ENCODE data around the gene BICC1. TPM values are rescaled to one million over a fixed set of nuclear protein-coding genes. Genes with fewer than 3 reads are reported as not detected.

Gene BICC1
- total and polyA plus RNA-seq, 2 donors (not counting 1 experiment from before 2014, with no cell fraction given), result 22.6 to 64.7 TPM

GRCh38 chr10:58627392-58627791 lies 114.7 kb downstream of the BICC1 start:
- H3K36me3 ChIP-seq (ENCODE audit: control insufficient read depth, insufficient read depth, low read length), result no peaks in the 10 kb centered on the region
- no peak for TF ChIP-seq EZH2 (IDR thresholded peaks at IDR 0.05; ENCODE audit: low read length, missing control alignments)
- no peak for TF ChIP-seq CTCF (conservative IDR thresholded peaks at IDR 0.05 in 1 of 2, IDR thresholded peaks at IDR 0.05 in 1 of 2; ENCODE audit: low read depth in 1 of 2, low read length in 2 of 2)
- no peaks in the 10 kb centered on the region for H4K20me1 ChIP-seq (ENCODE audit: control insufficient read depth, extremely low read depth, insufficient read depth, low read length)
- no peak overlapping the region for H3K4me3 ChIP-seq (replicated peaks in 1 of 4; ENCODE audit: control extremely low read depth in 1 of 4, insufficient read depth in 1 of 4, low read depth in 3 of 4, low read length in 4 of 4)
- no peaks in the 10 kb centered on the region for H3K27me3 ChIP-seq (ENCODE audit: control insufficient read depth, insufficient read depth, low read length)
- no peak overlapping the region for H3K4me2 ChIP-seq (ENCODE audit: extremely low read depth, insufficient read depth, low read length)
- peaks cover 5% of the 10 kb centered on the region for H3K79me2 ChIP-seq (ENCODE audit: control insufficient read depth, insufficient read depth, low read length)
- H3K27ac ChIP-seq (ENCODE audit: insufficient read depth, low read length), result no peak overlapping the region
- no peak overlapping the region for H3K9ac ChIP-seq (ENCODE audit: insufficient read depth, low read length)
- no peaks in the 10 kb centered on the region for H3K9me3 ChIP-seq (ENCODE audit: control insufficient read depth, insufficient read depth, low read depth, low read length)
- no peak overlapping the region for H2AFZ ChIP-seq (ENCODE audit: low read length)
- H3K4me1 ChIP-seq (ENCODE audit: control insufficient read depth, extremely low read depth, insufficient read depth, low read length), result peaks cover 4% of the 10 kb centered on the region
- DNase-seq (ENCODE audit: low read depth in 2 of 2), result no peak

GRCh38 chr10:58631715-58632114 lies 119.0 kb downstream of the BICC1 start:
- H3K27me3 ChIP-seq (ENCODE audit: control insufficient read depth, insufficient read depth, low read length), result no peaks in the 10 kb centered on the region
- no peaks in the 10 kb centered on the region for H3K4me1 ChIP-seq (ENCODE audit: control insufficient read depth, extremely low read depth, insufficient read depth, low read length)
- no peaks in the 10 kb centered on the region for H3K9me3 ChIP-seq (ENCODE audit: control insufficient read depth, insufficient read depth, low read depth, low read length)
- H3K4me2 ChIP-seq (ENCODE audit: extremely low read depth, insufficient read depth, low read length), result no peak overlapping the region
- DNase-seq (ENCODE audit: low read depth in 2 of 2), result no peak
- H3K9ac ChIP-seq (ENCODE audit: insufficient read depth, low read length), result no peak overlapping the region
- peaks cover 5% of the 10 kb centered on the region for H3K79me2 ChIP-seq (ENCODE audit: control insufficient read depth, insufficient read depth, low read length)
- H3K27ac ChIP-seq (ENCODE audit: insufficient read depth, low read length), result no peak overlapping the region
- TF ChIP-seq CTCF (conservative IDR thresholded peaks at IDR 0.05 in 1 of 2, IDR thresholded peaks at IDR 0.05 in 1 of 2; ENCODE audit: low read depth in 1 of 2, low read length in 2 of 2), result no peak
- no peak for TF ChIP-seq EZH2 (IDR thresholded peaks at IDR 0.05; ENCODE audit: low read length, missing control alignments)
- H2AFZ ChIP-seq (ENCODE audit: low read length), result no peak overlapping the region
- no peaks in the 10 kb centered on the region for H3K36me3 ChIP-seq (ENCODE audit: control insufficient read depth, insufficient read depth, low read length)
- H3K4me3 ChIP-seq (replicated peaks in 1 of 4; ENCODE audit: control extremely low read depth in 1 of 4, insufficient read depth in 1 of 4, low read depth in 3 of 4, low read length in 4 of 4), result no peak overlapping the region
- no peaks in the 10 kb centered on the region for H4K20me1 ChIP-seq (ENCODE audit: control insufficient read depth, extremely low read depth, insufficient read depth, low read length)

DNA sequence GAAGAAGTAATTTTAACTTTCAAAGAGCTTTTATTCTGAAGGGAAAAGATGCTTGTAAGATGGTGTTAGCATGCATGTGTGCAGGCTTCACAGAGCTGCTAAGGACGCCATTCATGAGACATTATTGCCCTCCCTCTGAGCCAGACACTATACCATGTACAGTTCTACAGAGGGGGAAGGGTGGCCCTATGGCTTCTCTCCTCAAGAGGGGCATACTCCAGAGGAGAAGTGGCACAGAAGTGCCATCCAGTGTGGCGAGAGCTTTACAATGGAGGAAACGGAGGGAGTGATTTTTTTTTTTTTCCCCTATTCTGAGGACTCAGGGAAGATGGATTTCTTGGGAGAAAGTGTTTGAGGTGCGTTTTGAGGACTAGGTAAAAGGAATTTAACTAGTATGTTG lies 119.5 kb downstream of the BICC1 start:
- no peaks in the 10 kb centered on the region for H3K27me3 ChIP-seq (ENCODE audit: control insufficient read depth, insufficient read depth, low read length)
- no peak overlapping the region for H3K9ac ChIP-seq (ENCODE audit: insufficient read depth, low read length)
- peaks cover 5% of the 10 kb centered on the region for H3K79me2 ChIP-seq (ENCODE audit: control insufficient read depth, insufficient read depth, low read length)
- H3K9me3 ChIP-seq (ENCODE audit: control insufficient read depth, insufficient read depth, low read depth, low read length), result no peaks in the 10 kb centered on the region
- TF ChIP-seq EZH2 (IDR thresholded peaks at IDR 0.05; ENCODE audit: low read length, missing control alignments), result no peak
- TF ChIP-seq CTCF (conservative IDR thresholded peaks at IDR 0.05 in 1 of 2, IDR thresholded peaks at IDR 0.05 in 1 of 2; ENCODE audit: low read depth in 1 of 2, low read length in 2 of 2), result no peak
- no peaks in the 10 kb centered on the region for H4K20me1 ChIP-seq (ENCODE audit: control insufficient read depth, extremely low read depth, insufficient read depth, low read length)
- no peaks in the 10 kb centered on the region for H3K36me3 ChIP-seq (ENCODE audit: control insufficient read depth, insufficient read depth, low read length)
- no peak for DNase-seq (ENCODE audit: low read depth in 2 of 2)
- no peaks in the 10 kb centered on the region for H3K4me1 ChIP-seq (ENCODE audit: control insufficient read depth, extremely low read depth, insufficient read depth, low read length)
- H3K27ac ChIP-seq (ENCODE audit: insufficient read depth, low read length), result no peak overlapping the region
- no peak overlapping the region for H2AFZ ChIP-seq (ENCODE audit: low read length)
- no peak overlapping the region for H3K4me2 ChIP-seq (ENCODE audit: extremely low read depth, insufficient read depth, low read length)
- H3K4me3 ChIP-seq (replicated peaks in 1 of 4; ENCODE audit: control extremely low read depth in 1 of 4, insufficient read depth in 1 of 4, low read depth in 3 of 4, low read length in 4 of 4), result no peak overlapping the region
